Measurements from ENCODE around the gene ITLN2. TPM values are rescaled to one million over a fixed set of nuclear protein-coding genes. Genes with fewer than 3 reads are reported as not detected.
"Not testable (repeated sequence)": the region's sequence is repeated elsewhere in the genome, so short reads cannot be mapped to it uniquely, and the experiment has no call there.

The ITLN2 gene
- total RNA-seq, 1 experiment from 2014 or later = not detected

DNA sequence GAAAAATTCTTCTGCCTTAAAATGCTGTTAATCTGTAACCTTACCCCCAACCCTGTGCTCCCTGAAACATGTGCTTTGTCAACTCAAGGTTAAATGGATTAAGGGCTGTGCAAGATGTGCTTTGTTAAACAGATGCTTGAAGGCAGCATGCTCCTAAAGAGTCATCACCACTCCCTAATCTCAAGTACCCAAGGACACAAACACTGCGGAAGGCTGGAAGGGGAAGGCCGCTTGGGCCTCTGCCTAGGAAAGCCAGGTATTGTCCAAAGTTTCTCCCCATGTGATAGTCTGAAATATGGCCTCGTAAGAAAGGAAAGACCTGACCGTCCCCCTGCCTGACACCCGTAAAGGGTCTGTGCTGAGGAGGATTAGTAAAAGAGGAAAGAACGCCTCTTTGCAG is 41.4 kb downstream of the ITLN2 start:
- DNase-seq (ENCODE audit: low spot score); in situ Hi-C loops (cut with HindIII; ENCODE audit: low sequenced_read_pairs): not testable (repeated sequence)

DNA sequence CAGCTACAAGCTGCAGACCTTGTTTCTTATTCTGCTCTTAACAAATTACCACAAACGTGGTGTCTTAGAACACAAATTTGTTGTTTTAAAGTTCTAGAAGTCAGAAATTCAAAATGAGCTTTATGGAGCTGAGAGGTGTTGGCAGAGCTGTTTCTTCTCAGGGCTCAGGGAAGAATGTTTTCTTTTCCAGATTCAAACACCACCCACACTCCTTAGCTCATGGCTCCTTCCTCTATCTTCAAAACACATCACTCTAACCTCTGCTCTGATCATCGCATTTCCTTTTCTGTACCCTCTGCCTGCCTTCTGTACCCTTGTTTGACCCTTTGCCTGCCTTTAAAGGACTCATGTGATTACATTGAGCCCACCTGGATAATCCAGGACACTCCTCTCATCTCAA is 42.7 kb downstream of the ITLN2 start:
- in situ Hi-C loops (cut with HindIII; ENCODE audit: low sequenced_read_pairs) = no loop called here
- DNase-seq (ENCODE audit: low spot score) = no peak

DNA sequence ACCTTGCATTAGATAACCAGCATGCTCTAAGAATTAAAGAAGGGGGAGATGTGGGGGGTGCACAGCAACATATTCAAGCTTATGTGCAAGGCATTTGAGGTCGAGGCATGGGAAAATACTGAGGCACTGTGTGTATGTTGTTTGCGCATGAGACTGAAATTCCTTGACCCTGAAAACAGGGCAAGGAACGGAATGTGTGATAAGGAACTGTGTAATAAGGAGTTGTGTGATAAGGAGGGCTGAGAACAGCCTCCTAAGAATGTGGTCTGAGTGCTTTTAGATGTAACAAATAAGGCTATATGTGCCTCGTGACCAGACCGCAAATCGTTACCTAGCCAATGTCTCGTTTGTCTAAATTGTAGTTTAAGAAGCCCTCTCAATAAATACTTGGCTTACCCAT is 43.2 kb downstream of the ITLN2 start:
- in situ Hi-C loops (cut with HindIII; ENCODE audit: low sequenced_read_pairs) = no loop called here
- DNase-seq (ENCODE audit: low spot score) = no peak

DNA sequence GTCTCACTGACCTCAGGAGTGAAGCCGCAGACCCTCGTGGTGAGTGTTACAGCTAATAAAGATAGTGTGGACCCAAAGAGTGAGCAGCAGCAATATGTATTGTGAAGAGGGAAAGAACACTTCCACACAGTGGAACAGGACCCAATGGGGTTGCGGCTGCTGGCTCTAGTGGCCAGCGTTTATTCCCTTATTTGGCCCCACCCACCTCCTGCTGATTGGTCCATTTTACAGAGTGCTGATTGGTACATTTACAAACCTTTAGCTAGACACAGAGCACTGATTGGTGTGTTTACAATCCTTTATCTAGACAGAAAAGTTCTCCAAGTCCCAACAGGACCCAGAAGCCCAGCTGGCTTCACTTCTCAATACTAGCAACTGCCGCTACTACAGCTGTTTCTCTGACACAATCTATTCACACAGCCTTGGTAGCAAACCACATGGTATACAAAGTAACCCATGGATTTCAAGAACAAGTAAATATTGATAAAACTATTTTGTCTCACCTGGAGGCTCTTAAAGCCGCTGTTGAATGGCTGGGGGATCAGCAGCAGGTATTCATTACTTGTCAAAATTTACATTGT is 44.3 kb downstream of the ITLN2 start:
- DNase-seq (ENCODE audit: low spot score) = no peak
- in situ Hi-C loops (cut with HindIII; ENCODE audit: low sequenced_read_pairs) = no loop called here

DNA sequence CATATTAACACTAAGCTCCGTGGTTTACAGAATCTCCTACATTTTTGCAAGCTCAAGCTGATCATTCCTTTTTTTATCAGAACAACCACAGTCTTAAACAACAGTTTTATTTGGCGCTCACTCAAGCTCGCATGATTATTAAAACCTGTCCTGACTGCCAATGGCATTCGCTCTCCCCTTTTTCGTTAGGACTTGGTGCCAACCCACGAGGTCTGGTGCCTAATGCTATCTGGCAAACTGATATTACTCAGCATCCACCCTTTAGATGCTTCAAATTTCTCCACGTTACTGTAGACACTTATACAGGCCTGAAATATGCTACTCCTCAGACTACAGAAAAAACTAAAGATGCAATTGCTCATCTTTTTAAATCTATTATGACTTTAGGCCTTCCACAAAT is 46.6 kb downstream of the ITLN2 start:
- in situ Hi-C loops (cut with HindIII; ENCODE audit: low sequenced_read_pairs) = no loop called here
- DNase-seq (ENCODE audit: low spot score) = no peak

DNA sequence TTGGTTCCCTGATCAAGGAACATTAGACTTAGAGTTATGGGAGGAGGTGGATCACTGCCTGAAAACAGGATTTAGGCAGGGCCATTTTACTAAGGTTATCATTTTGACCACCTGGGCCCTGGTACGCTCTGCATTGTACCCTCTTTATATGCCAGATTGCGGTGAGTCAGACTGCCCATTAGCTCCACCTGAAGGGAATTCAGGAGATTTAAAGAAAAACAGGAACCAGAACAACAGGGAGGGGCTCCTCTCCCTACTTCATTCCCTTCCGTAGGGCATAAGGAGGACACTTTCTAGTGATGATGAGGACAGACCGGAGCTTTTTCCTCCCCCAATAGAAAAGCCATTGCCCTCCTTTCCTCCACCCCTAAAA is 49.0 kb downstream of the ITLN2 start:
- no peak for DNase-seq (ENCODE audit: low spot score)
- in situ Hi-C loops (cut with HindIII; ENCODE audit: low sequenced_read_pairs) = no loop called here

DNA sequence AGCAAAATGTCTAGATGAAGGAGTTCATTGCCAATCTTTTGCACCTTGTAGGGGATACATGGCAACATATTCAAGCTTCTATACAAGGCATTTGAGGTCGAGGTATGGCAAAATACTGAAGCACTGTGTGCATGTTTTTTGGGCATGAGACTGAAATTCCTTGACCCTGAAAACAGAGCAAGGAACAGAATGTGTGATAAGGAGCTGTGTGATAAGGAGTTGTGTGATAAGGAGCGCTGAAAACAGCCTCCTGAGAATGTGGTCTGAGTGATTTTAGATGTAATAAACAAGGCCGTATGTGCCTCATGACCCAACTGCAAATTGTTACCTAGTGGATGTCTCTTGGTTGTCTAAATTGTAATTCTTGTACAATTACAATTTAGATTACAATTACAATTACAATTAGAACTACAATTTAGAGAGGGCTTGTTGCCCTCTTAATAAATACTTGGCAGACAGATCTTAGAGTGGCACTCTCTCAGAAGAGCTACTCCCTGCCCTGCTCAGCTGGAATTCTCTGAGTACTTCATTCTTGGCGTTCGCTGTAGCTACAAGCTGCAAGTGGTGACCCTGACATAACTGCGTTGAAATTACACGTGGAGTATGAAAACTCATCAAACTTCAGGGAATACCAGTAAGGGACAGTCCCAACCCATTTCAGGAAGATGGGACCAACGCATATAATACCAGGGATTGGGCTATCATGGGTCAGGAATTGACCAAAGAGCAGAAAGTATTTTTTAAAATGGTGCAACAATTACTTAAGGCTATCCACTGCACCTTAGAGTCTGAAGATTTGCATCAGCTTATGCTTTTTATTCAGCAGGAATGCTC is 49.6 kb downstream of the ITLN2 start:
- DNase-seq (ENCODE audit: low spot score) = no peak
- in situ Hi-C loops (cut with HindIII; ENCODE audit: low sequenced_read_pairs) = no loop called here

DNA sequence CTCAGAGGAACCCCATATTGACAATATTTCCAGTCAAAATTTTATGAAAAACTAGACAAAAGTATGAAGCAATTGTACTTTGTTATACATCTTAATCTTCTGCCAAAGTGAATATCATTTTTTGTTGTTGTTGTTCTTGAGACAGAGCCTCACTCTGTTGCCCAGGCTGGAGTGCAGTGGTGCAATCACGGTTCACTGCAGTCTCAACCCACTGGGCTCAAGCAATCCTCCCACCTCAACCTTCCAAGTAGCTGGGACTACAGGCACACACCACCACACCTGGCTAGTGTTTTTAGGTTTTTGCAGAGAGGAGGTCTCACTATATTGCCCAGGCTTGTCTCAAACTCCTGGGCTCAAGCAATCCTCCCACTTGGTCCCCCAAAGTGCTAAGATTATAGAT is 52.4 kb downstream of the ITLN2 start:
- DNase-seq (ENCODE audit: low spot score); in situ Hi-C loops (cut with HindIII; ENCODE audit: low sequenced_read_pairs): not testable (repeated sequence)

DNA sequence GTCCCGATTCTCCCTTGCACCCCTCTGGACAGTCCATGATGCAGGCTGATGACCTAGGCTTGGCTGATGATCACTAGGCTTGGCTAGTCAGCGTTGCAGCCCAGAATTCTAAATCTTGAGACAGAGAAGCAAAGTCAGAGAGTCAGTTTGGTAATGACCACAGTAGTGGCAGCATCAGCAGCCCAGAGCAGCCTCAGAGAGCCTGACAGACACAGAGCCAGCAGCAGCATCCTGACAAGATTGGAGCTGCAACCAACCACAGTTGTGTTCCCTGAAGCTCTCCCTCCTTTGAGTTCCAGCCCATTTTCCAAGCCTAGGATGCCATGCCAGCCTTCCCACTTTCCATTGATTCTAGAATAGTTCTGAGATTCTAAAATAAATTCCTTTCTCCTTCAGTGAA is 52.8 kb downstream of the ITLN2 start:
- in situ Hi-C loops (cut with HindIII; ENCODE audit: low sequenced_read_pairs) = no loop called here
- DNase-seq (ENCODE audit: low spot score) = no peak

DNA sequence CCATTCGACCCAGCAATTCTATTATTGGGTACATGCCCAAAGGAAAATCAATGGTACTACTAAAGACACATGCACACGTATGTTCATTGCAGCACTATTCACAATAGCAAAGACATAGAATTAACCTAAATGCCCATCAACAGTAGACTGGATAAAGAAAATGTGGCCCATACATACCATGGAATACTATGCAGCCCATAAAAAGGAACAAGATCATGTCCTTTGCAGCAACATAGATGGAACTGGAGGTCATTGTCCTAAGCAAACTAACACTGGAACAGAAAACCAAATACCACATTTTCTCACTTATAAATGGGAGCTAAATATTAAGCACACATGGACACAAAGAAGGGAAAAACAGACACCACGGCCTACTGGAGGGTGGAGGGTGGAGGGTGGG is 53.9 kb downstream of the ITLN2 start:
- DNase-seq (ENCODE audit: low spot score); in situ Hi-C loops (cut with HindIII; ENCODE audit: low sequenced_read_pairs): not testable (repeated sequence)

Other genes starting within 250 kb of the ITLN2 start
- not detected in 2 replicates for gene CD48, start 243.0 kb downstream of the ITLN2 start, total RNA-seq (2014; rRNA removed; shearing (Covaris generic))
- gene SLAMF7, start 215.6 kb downstream of the ITLN2 start, total RNA-seq (2014; rRNA removed; shearing (Covaris generic)) = not detected in 2 replicates
- gene LY9, start 158.6 kb downstream of the ITLN2 start, total RNA-seq (2014; rRNA removed; shearing (Covaris generic)) = not detected in 2 replicates
- not detected in 2 replicates for gene CD244, start 91.9 kb downstream of the ITLN2 start, total RNA-seq (2014; rRNA removed; shearing (Covaris generic))
- not detected in 2 replicates for gene ITLN1, start 69.6 kb downstream of the ITLN2 start, total RNA-seq (2014; rRNA removed; shearing (Covaris generic))
- gene F11R, start 66.3 kb upstream of the ITLN2 start, total RNA-seq (2014; rRNA removed; shearing (Covaris generic)) = 47.6 and 60.7 TPM in 2 replicates
- gene TSTD1, start 84.2 kb upstream of the ITLN2 start, total RNA-seq (2014; rRNA removed; shearing (Covaris generic)) = not detected in 2 replicates
- 95.1 and 108 TPM in 2 replicates for gene USF1, start 91.2 kb upstream of the ITLN2 start, total RNA-seq (2014; rRNA removed; shearing (Covaris generic))
- 0.10 TPM in 1 of 2 replicates, not detected in the other for gene ARHGAP30, start 115.1 kb upstream of the ITLN2 start, total RNA-seq (2014; rRNA removed; shearing (Covaris generic))
- 0.80 and 2.4 TPM in 2 replicates for gene NECTIN4, start 134.7 kb upstream of the ITLN2 start, total RNA-seq (2014; rRNA removed; shearing (Covaris generic))
- gene KLHDC9, start 143.6 kb upstream of the ITLN2 start, total RNA-seq (2014; rRNA removed; shearing (Covaris generic)) = 6.3 and 7.1 TPM in 2 replicates
- 17.5 and 20.8 TPM in 2 replicates for gene PFDN2, start 163.2 kb upstream of the ITLN2 start, total RNA-seq (2014; rRNA removed; shearing (Covaris generic))
- 19.4 and 22.3 TPM in 2 replicates for gene NIT1, start 163.3 kb upstream of the ITLN2 start, total RNA-seq (2014; rRNA removed; shearing (Covaris generic))
- 22.9 and 48.1 TPM in 2 replicates for gene DEDD, start 177.9 kb upstream of the ITLN2 start, total RNA-seq (2014; rRNA removed; shearing (Covaris generic))
- gene UFC1, start 199.2 kb upstream of the ITLN2 start, total RNA-seq (2014; rRNA removed; shearing (Covaris generic)) = 70.8 and 72.9 TPM in 2 replicates
- 3.3 and 8.3 TPM in 2 replicates for gene USP21, start 204.7 kb upstream of the ITLN2 start, total RNA-seq (2014; rRNA removed; shearing (Covaris generic))
- 22.7 and 27.2 TPM in 2 replicates for gene PPOX, start 211.6 kb upstream of the ITLN2 start, total RNA-seq (2014; rRNA removed; shearing (Covaris generic))
- gene B4GALT3, start 222.7 kb upstream of the ITLN2 start, total RNA-seq (2014; rRNA removed; shearing (Covaris generic)) = 19.4 and 27.9 TPM in 2 replicates
- 0.43 and 0.95 TPM in 2 replicates for gene ADAMTS4, start 244.2 kb upstream of the ITLN2 start, total RNA-seq (2014; rRNA removed; shearing (Covaris generic))
- 215 and 238 TPM in 2 replicates for gene NDUFS2, start 247.6 kb upstream of the ITLN2 start, total RNA-seq (2014; rRNA removed; shearing (Covaris generic))